Duodenal mucosa (tissue), 2 donors: ENCODE measurements around the gene C1QTNF6.
"Not testable (repeated sequence)": the region's sequence is repeated elsewhere in the genome, so short reads cannot be mapped to it uniquely, and the experiment has no call there.

Source experiments
- H3K27ac ChIP-seq: one replicate; pipeline ENCODE4 v1.7.0; 2013; ENCODE audit warnings: low read depth, low read length
- H3K27me3 ChIP-seq, 2 donors: one replicate each; pipeline ENCODE4 v1.7.0; 2013; ENCODE audit warnings: low read length in 2 of 2, control low read depth in 1 of 2; ENCODE audit not compliant: insufficient read depth in 2 of 2, control insufficient read depth in 1 of 2
- H3K36me3 ChIP-seq, 2 donors: one replicate each; pipeline ENCODE4 v1.7.0; 2013; ENCODE audit warnings: low read length in 2 of 2, control low read depth in 1 of 2; ENCODE audit not compliant: insufficient read depth in 2 of 2, control insufficient read depth in 1 of 2
- H3K4me1 ChIP-seq, 2 donors: one replicate each; pipeline ENCODE4 v1.7.0; 2013; ENCODE audit warnings: low read length in 2 of 2, control low read depth in 1 of 2; ENCODE audit not compliant: insufficient read depth in 2 of 2, control insufficient read depth in 1 of 2
- H3K4me3 ChIP-seq, 2 donors: one replicate each; pipeline ENCODE4 v1.7.0; 2013; ENCODE audit warnings: low read length in 2 of 2, low read depth in 1 of 2
- H3K9ac ChIP-seq, 2 donors: one replicate each; pipeline ENCODE4 v1.7.0; 2013; ENCODE audit warnings: low read length in 2 of 2, low read depth in 1 of 2
- H3K9me3 ChIP-seq, 2 donors: one replicate each; pipeline ENCODE4 v1.7.0; 2013; ENCODE audit warnings: low read length in 2 of 2, control low read depth in 1 of 2; ENCODE audit not compliant: control insufficient read depth in 1 of 2

C1QTNF6 gene

GRCh38 chr22:37175414-37176281 is 12.4 kb downstream of the C1QTNF6 start:
- H3K27ac ChIP-seq, result no peak overlapping the region
- peaks cover 30 to 42% of the 10 kb centered on the region in 2 donors for H3K4me1 ChIP-seq
- no peaks in the 10 kb centered on the region for H3K9me3 ChIP-seq
- no peak overlapping the region for H3K9ac ChIP-seq
- H3K27me3 ChIP-seq, result no peaks in the 10 kb centered on the region
- H3K36me3 ChIP-seq, result no peaks in the 10 kb centered on the region
- H3K4me3 ChIP-seq, result no peak overlapping the region

- no peaks in the 10 kb centered on the region for H3K36me3 ChIP-seq
- no peak overlapping the region for H3K27ac ChIP-seq
- H3K4me1 ChIP-seq, result peaks cover 34 to 44% of the 10 kb centered on the region in 2 donors
- no peaks in the 10 kb centered on the region for H3K9me3 ChIP-seq
- H3K4me3 ChIP-seq, result no peak overlapping the region
- H3K27me3 ChIP-seq, result no peaks in the 10 kb centered on the region
- H3K9ac ChIP-seq, result no peak overlapping the region
Measured at GRCh38 chr22:37174964-37175363, 13.1 kb downstream of the C1QTNF6 start.

GRCh38 chr22:37173709-37174108 is 14.3 kb downstream of the C1QTNF6 start:
- Histone ChIP-seq H3K9me3 (no peaks in the 10 kb centered on the region), H3K4me1 (peaks cover 30 to 36% of the 10 kb centered on the region in 2 donors), H3K36me3 (no peaks in the 10 kb centered on the region), H3K9ac (no peak overlapping the region), H3K4me3 (no peak overlapping the region), H3K27me3 (no peaks in the 10 kb centered on the region), H3K27ac (no peak overlapping the region)

- Histone ChIP-seq H3K27me3 (no peaks in the 10 kb centered on the region), H3K36me3 (no peaks in the 10 kb centered on the region), H3K9me3 (no peaks in the 10 kb centered on the region), H3K4me1 (peaks cover 30 to 37% of the 10 kb centered on the region in 2 donors), H3K4me3 (no peak overlapping the region), H3K27ac (no peak overlapping the region), H3K9ac (no peak overlapping the region)
Measured at GRCh38 chr22:37172266-37173245, 15.5 kb downstream of the C1QTNF6 start.

- no peak overlapping the region for H3K9ac ChIP-seq
- no peaks in the 10 kb centered on the region for H3K9me3 ChIP-seq
- no peak overlapping the region for H3K4me3 ChIP-seq
- no peak overlapping the region for H3K27ac ChIP-seq
- H3K4me1 ChIP-seq, result peaks cover 31 to 39% of the 10 kb centered on the region in 2 donors
- H3K36me3 ChIP-seq, result no peaks in the 10 kb centered on the region
- H3K27me3 ChIP-seq, result no peaks in the 10 kb centered on the region
Measured at GRCh38 chr22:37171662-37172061, 16.4 kb downstream of the C1QTNF6 start.

GRCh38 chr22:37170689-37171405 is 17.2 kb downstream of the C1QTNF6 start:
- not testable (repeated sequence) for H3K36me3 ChIP-seq, H3K9me3 ChIP-seq, H3K27me3 ChIP-seq, H3K4me3 ChIP-seq, H3K9ac ChIP-seq, H3K27ac ChIP-seq
- H3K4me1 ChIP-seq, result peaks cover 27 to 32% of the 10 kb centered on the region in 2 donors

- Histone ChIP-seq H3K4me1 (peaks cover 26 to 29% of the 10 kb centered on the region in 2 donors), H3K36me3 (no peaks in the 10 kb centered on the region), H3K27ac (no peak overlapping the region), H3K9ac (no peak overlapping the region), H3K4me3 (no peak overlapping the region), H3K27me3 (no peaks in the 10 kb centered on the region), H3K9me3 (no peaks in the 10 kb centered on the region)
Measured at GRCh38 chr22:37169947-37170688, 17.9 kb downstream of the C1QTNF6 start.

GRCh38 chr22:37169406-37169805 is 18.6 kb downstream of the C1QTNF6 start:
- no peaks in the 10 kb centered on the region for H3K36me3 ChIP-seq
- no peak overlapping the region for H3K27ac ChIP-seq
- no peak overlapping the region for H3K4me3 ChIP-seq
- no peaks in the 10 kb centered on the region for H3K9me3 ChIP-seq
- no peaks in the 10 kb centered on the region for H3K27me3 ChIP-seq
- H3K9ac ChIP-seq, result no peak overlapping the region
- peaks cover 26 to 33% of the 10 kb centered on the region in 2 donors for H3K4me1 ChIP-seq

- peaks cover 26 to 44% of the 10 kb centered on the region in 2 donors for H3K4me1 ChIP-seq
- H3K27ac ChIP-seq, result no peak overlapping the region
- peak overlapping the region in 1 of 2 donors; percentile 8 for H3K4me3 ChIP-seq
- H3K9ac ChIP-seq, result peak overlapping the region in 1 of 2 donors; percentile 26
- no peaks in the 10 kb centered on the region for H3K36me3 ChIP-seq
- no peaks in the 10 kb centered on the region for H3K9me3 ChIP-seq
- no peaks in the 10 kb centered on the region for H3K27me3 ChIP-seq
Measured at GRCh38 chr22:37167981-37168647, 19.9 kb downstream of the C1QTNF6 start.
